SK-N-SH (cell line): ENCODE measurements around the gene FGFBP1. TPM values are rescaled to one million over a fixed set of nuclear protein-coding genes. Genes with fewer than 3 reads are reported as not detected.

Source experiments
- CTCF ChIA-PET: fragments of 300-600, 350-600 bp; formaldehyde crosslinking; extraction: SDS; loops from one replicate; lab custom pipeline; 2021; lab: Yijun Ruan, JAX
- POLR2A ChIA-PET: fragments of 350-600 bp; sonication (Branson Sonifier 250); formaldehyde crosslinking; extraction: SDS; loops from one replicate; lab custom pipeline; 2020; ENCODE audit warnings: antibody characterized with exemption, inconsistent platforms; lab: Yijun Ruan, JAX
- DNase-seq: peaks from one replicate; pipeline ENCODE4 v3.0.0; 2012
- H2AFZ ChIP-seq: fragments of 200-600 bp; sonication (generic); 2 replicates; pipeline ENCODE4 v1.8.1; 2016; ENCODE audit warnings: antibody characterized with exemption, mild to moderate bottlenecking, low read depth
- H3F3A ChIP-seq: fragments of 200-600 bp; sonication (generic); replicated peaks from 2 replicates; pipeline ENCODE3; 2016; ENCODE audit warnings: antibody characterized with exemption, mild to moderate bottlenecking; ENCODE audit not compliant: insufficient read depth
- H3K27ac ChIP-seq, 2 experiments: fragments of 200-500 bp in 1 of 2; fragments of 200-600 bp in 1 of 2; sonication (Bioruptor generic) in 1 of 2; sonication (generic), shearing (Covaris generic) in 1 of 2; 2 replicates each; pipeline versions ENCODE4 v1.5.1 to v1.6.1; 2014 to 2016; ENCODE audit warnings: low read depth in 2 of 2, inconsistent platforms in 1 of 2, low read length in 1 of 2, mild to moderate bottlenecking in 1 of 2, mixed read lengths in 1 of 2
- H3K27me3 ChIP-seq: fragments of 200-600 bp; sonication (generic), shearing (Covaris generic); 2 replicates; pipeline ENCODE4 v1.6.1; 2016; ENCODE audit warnings: mixed run types; ENCODE audit not compliant: insufficient read depth
- H3K36me3 ChIP-seq, 2 experiments: fragments of 200-500 bp in 1 of 2; fragments of 200-600 bp in 1 of 2; sonication (Bioruptor generic) in 1 of 2; sonication (generic) in 1 of 2; replicated peaks in 1 of 2; 2 replicates each; pipeline versions ENCODE3 to v1.5.1; 2014 to 2016; ENCODE audit warnings: low read length in 1 of 2, mild to moderate bottlenecking in 1 of 2; ENCODE audit not compliant: insufficient read depth in 2 of 2, control insufficient read depth in 1 of 2
- H3K4me1 ChIP-seq, 2 experiments: fragments of 200-500 bp in 1 of 2; fragments of 200-600 bp in 1 of 2; sonication (Bioruptor generic) in 1 of 2; sonication (generic), shearing (Covaris generic) in 1 of 2; 2 replicates each; pipeline versions ENCODE4 v1.5.1 to v1.6.1; 2014 to 2016; ENCODE audit warnings: low read depth in 1 of 2, low read length in 1 of 2, mixed run types in 1 of 2; ENCODE audit not compliant: insufficient read depth in 2 of 2, control insufficient read depth in 1 of 2
- H3K4me2 ChIP-seq: fragments of 200-600 bp; sonication (generic), shearing (Covaris generic); 2 replicates; pipeline ENCODE4 v1.6.1; 2017; ENCODE audit warnings: mixed run types
- H3K4me3 ChIP-seq, 2 experiments: fragments of 200-500 bp in 1 of 2; fragments of 200-600 bp in 1 of 2; sonication (Bioruptor generic) in 1 of 2; sonication (generic), shearing (Covaris generic) in 1 of 2; 2 replicates each; pipeline versions ENCODE4 v1.5.1 to v1.8.1; 2014 to 2016; ENCODE audit warnings: low read depth in 2 of 2, inconsistent platforms in 1 of 2, low read length in 1 of 2, mild to moderate bottlenecking in 1 of 2, mixed read lengths in 1 of 2, moderate library complexity in 1 of 2
- H3K79me2 ChIP-seq: fragments of 200-600 bp; sonication (generic); 2 replicates; pipeline ENCODE4 v1.8.1; 2017; ENCODE audit warnings: mild to moderate bottlenecking; ENCODE audit not compliant: insufficient read depth
- H3K9ac ChIP-seq: fragments of 200-600 bp; sonication (generic); 2 replicates; pipeline ENCODE4 v1.6.1; 2017; ENCODE audit warnings: mixed run types
- H3K9me2 ChIP-seq: fragments of 200-600 bp; sonication (generic); 2 replicates; pipeline ENCODE4 v1.6.1; 2017; ENCODE audit warnings: mixed run types
- H3K9me3 ChIP-seq: fragments of 200-600 bp; sonication (generic); 2 replicates; pipeline ENCODE4 v1.6.1; 2017; ENCODE audit warnings: mixed run types, mild to moderate bottlenecking, moderate library complexity
- H4K20me1 ChIP-seq: fragments of 200-600 bp; sonication (generic); 2 replicates; pipeline ENCODE4 v1.6.1; 2017; ENCODE audit warnings: mild to moderate bottlenecking, mixed run types; ENCODE audit not compliant: insufficient read depth
- CHD2 ChIP-seq: fragments of 150-350 bp; IDR thresholded peaks from 2 replicates; pipeline ENCODE4 v1.6.1; 2018; ENCODE audit warnings: low read length; ENCODE audit not compliant: partially characterized antibody
- ELF1 ChIP-seq: IDR thresholded peaks from 2 replicates; pipeline ENCODE4 v1.4.0; 2012
- FOSL2 ChIP-seq: IDR thresholded peaks from 2 replicates; pipeline ENCODE4 v1.4.0; 2012; ENCODE audit warnings: low read depth, mild to moderate bottlenecking, moderate library complexity, borderline replicate concordance
- FOXJ3 ChIP-seq: sonication (generic); formaldehyde crosslinking; IDR thresholded peaks from 2 replicates; pipeline ENCODE4 v1.5.1; 2020; ENCODE audit warnings: mild to moderate bottlenecking, missing genetic modification reagents
- FOXM1 ChIP-seq: IDR thresholded peaks from 2 replicates; pipeline ENCODE4 v1.4.0; 2012; ENCODE audit warnings: low read depth, mild to moderate bottlenecking
- GABPA ChIP-seq: IDR thresholded peaks from 2 replicates; pipeline ENCODE4 v1.4.0; 2012; ENCODE audit warnings: low read depth, mild to moderate bottlenecking
- GATA2 ChIP-seq: sonication (generic); formaldehyde crosslinking; IDR thresholded peaks from 2 replicates; pipeline ENCODE4 v1.5.0; 2020; ENCODE audit warnings: mild to moderate bottlenecking, missing genetic modification reagents
- IRF3 ChIP-seq: fragments of 150-350 bp; IDR thresholded peaks from 2 replicates; pipeline ENCODE4 v1.6.1; 2016; ENCODE audit warnings: mild to moderate bottlenecking, low read depth, low read length
- JUND ChIP-seq: IDR thresholded peaks from 2 replicates; pipeline ENCODE4 v1.4.0; 2012
- RAD21 ChIP-seq: IDR thresholded peaks from 2 replicates; pipeline ENCODE4 v1.6.1; 2012; ENCODE audit warnings: mild to moderate bottlenecking, low read length
- REST ChIP-seq: IDR thresholded peaks from 2 replicates; pipeline ENCODE4 v1.6.1; 2012; ENCODE audit warnings: mild to moderate bottlenecking, low read depth, low read length, moderate library complexity
- RFX5 ChIP-seq: IDR thresholded peaks from 2 replicates; pipeline ENCODE4 v1.6.1; 2012; ENCODE audit warnings: mild to moderate bottlenecking, improper control_type of control experiment, low read length
- RXRA ChIP-seq: IDR thresholded peaks from 2 replicates; pipeline ENCODE4 v1.4.0; 2012; ENCODE audit warnings: low read depth, mild to moderate bottlenecking, borderline replicate concordance
- SIN3A ChIP-seq: IDR thresholded peaks from 2 replicates; pipeline ENCODE4 v1.6.1; 2012; ENCODE audit warnings: low read depth, mild to moderate bottlenecking, low read length, moderate library complexity, borderline replicate concordance
- SMC3 ChIP-seq: IDR thresholded peaks from 2 replicates; pipeline ENCODE4 v1.6.1; 2012; ENCODE audit warnings: low read depth, low read length, improper control_type of control experiment
- WGBS: methylation state at CpG from one replicate; pipeline ENCODE4 v1.1.6; 2017; ENCODE audit warnings: low lambda C conversion rate; 5-methylcytosine and 5-hydroxymethylcytosine counted together
- polyA plus RNA-seq, 3 experiments: library from polyadenylated mRNA; depleted of rRNA; stranded (reverse); fragments of >200 nt; gene quantifications; 2 replicates each; pipeline ENCODE4 v1.2.3, GENCODE V29; 2012
- TF ChIP-seq, protein P1 (sequence below): fragments of 200-600 bp; sonication (generic); IDR thresholded peaks from 2 replicates; pipeline ENCODE4 v1.6.1; 2017; ENCODE audit warnings: antibody characterized with exemption, mild to moderate bottlenecking, moderate library complexity
- TF ChIP-seq, protein P2 (sequence below): IDR thresholded peaks from 2 replicates; pipeline ENCODE4 v1.4.0; 2012; ENCODE audit warnings: low read depth

The FGFBP1 gene
- polyA plus RNA-seq, 1 of the 3 experiments (the other 2 are of a cell fraction) = 0.13 TPM

DNA sequence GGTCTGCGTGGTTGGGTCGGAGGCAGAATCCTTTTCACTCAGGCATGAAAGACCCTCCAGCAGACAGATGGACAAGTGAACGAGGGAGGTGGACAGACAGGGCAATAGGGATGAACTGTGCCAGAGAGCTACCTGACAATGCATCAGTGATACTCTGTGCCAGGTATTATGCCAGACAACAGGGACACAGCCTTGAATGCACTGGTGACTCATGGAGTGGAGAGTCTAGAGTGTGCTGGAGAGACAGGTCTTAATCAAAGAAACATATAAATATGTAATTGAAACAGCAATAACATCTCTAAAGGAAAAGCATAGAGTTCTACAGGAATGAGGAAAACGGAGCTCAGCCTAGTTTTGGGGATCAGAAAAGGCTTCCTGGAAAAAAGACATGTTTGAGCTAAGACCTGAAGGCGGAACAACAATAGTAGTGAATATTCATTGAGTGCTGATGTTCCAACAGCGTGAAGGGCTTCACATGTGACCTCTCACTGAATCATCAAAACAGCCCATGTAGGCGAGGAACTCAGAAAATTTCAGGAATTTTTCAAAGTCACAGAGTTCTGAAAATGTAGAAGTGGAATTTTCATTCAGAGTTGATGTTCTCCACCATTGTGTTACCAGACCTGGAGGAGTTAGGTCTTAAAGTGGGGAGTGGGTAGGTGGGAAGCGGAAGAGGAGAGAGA lies 44.4 kb upstream of the FGFBP1 start:
- no peak overlapping the region for H3K9ac ChIP-seq
- CTCF ChIA-PET = interaction anchor here (0.8 to 1.9 kb wide), 3 partner anchors 18 to 100 kb away, joined by 3 to 11 read pairs (median 3); no protein-coding TSS in a partner anchor
- H3K27ac ChIP-seq = no peak overlapping the region
- no peaks in the 10 kb centered on the region for H3K36me3 ChIP-seq
- no peak overlapping the region for H3K4me2 ChIP-seq
- 71% methylated on average over 8 of the region's 8 CpGs for WGBS
- no peak for DNase-seq
- H3K27me3 ChIP-seq = peaks cover 2% of the 10 kb centered on the region; the same call in 1 of the 2 replicates
- no peaks in the 10 kb centered on the region for H3K79me2 ChIP-seq
- no peaks in the 10 kb centered on the region for H4K20me1 ChIP-seq
- TF ChIP-seq FOSL2 = no peak
- no peak for TF ChIP-seq SIN3A
- no peak for TF ChIP-seq GATA2
- TF ChIP-seq, protein P1, sequence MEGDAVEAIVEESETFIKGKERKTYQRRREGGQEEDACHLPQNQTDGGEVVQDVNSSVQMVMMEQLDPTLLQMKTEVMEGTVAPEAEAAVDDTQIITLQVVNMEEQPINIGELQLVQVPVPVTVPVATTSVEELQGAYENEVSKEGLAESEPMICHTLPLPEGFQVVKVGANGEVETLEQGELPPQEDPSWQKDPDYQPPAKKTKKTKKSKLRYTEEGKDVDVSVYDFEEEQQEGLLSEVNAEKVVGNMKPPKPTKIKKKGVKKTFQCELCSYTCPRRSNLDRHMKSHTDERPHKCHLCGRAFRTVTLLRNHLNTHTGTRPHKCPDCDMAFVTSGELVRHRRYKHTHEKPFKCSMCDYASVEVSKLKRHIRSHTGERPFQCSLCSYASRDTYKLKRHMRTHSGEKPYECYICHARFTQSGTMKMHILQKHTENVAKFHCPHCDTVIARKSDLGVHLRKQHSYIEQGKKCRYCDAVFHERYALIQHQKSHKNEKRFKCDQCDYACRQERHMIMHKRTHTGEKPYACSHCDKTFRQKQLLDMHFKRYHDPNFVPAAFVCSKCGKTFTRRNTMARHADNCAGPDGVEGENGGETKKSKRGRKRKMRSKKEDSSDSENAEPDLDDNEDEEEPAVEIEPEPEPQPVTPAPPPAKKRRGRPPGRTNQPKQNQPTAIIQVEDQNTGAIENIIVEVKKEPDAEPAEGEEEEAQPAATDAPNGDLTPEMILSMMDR = no peak
- TF ChIP-seq RXRA = no peak
- TF ChIP-seq RFX5 = no peak
- no peak for TF ChIP-seq RAD21
- TF ChIP-seq ELF1 = no peak
- TF ChIP-seq JUND = no peak
- TF ChIP-seq FOXJ3 = no peak
- TF ChIP-seq IRF3 = no peak
- no peak for TF ChIP-seq GABPA
- TF ChIP-seq SMC3 = no peak
- no peak for TF ChIP-seq REST
- TF ChIP-seq FOXM1 = no peak
- TF ChIP-seq, protein P2, sequence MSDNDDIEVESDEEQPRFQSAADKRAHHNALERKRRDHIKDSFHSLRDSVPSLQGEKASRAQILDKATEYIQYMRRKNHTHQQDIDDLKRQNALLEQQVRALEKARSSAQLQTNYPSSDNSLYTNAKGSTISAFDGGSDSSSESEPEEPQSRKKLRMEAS = no peak
- TF ChIP-seq CHD2 = no peak
- peaks cover 0 to 3% of the 10 kb centered on the region in 2 experiments; a peak in 1 of 4 replicates for H3K4me1 ChIP-seq
- H2AFZ ChIP-seq = no peak overlapping the region
- POLR2A ChIA-PET = no interaction called here
- no peaks in the 10 kb centered on the region for H3K9me3 ChIP-seq
- H3F3A ChIP-seq = no peaks in the 10 kb centered on the region
- H3K4me3 ChIP-seq = no peak overlapping the region
- no peaks in the 10 kb centered on the region for H3K9me2 ChIP-seq
